Neural cell (in vitro differentiated cells): Measurements from ENCODE around the gene ANTXR1. TPM values are rescaled to one million over a fixed set of nuclear protein-coding genes. Genes with fewer than 3 reads are reported as not detected.

Experiments
- H2AFZ ChIP-seq: fragments of 200-600, 300-800 bp; sonication (generic), shearing (Covaris generic); 2 replicates; pipeline ENCODE4 v1.6.0; 2014; ENCODE audit warnings: low read depth, mild to moderate bottlenecking, antibody characterized with exemption, low read length, moderate library complexity
- H3F3A ChIP-seq: fragments of 200-600 bp; shearing (Covaris generic); 2 replicates; pipeline ENCODE4 v1.6.1; 2016; ENCODE audit warnings: mild to moderate bottlenecking, moderate library complexity, mixed read lengths, antibody characterized with exemption, low read length; ENCODE audit not compliant: insufficient read depth, poor library complexity, severe bottlenecking
- H3K27ac ChIP-seq: fragments of 200-600, 300-800 bp; sonication (generic), shearing (Covaris generic); 2 replicates; pipeline ENCODE4 v1.5.1; 2014; ENCODE audit warnings: mild to moderate bottlenecking, low read length, moderate library complexity
- H3K27me3 ChIP-seq: fragments of 300-800, 200-600 bp; sonication (generic), shearing (Covaris generic); 2 replicates; pipeline ENCODE4 v1.6.0; 2014; ENCODE audit warnings: mild to moderate bottlenecking, low read depth, low read length, moderate library complexity; ENCODE audit not compliant: insufficient read depth
- H3K36me3 ChIP-seq: fragments of 300-800, 200-600 bp; sonication (generic), shearing (Covaris generic); 2 replicates; pipeline ENCODE4 v1.5.1; 2014; ENCODE audit warnings: mild to moderate bottlenecking, antibody characterized with exemption, low read length, moderate library complexity; ENCODE audit not compliant: insufficient read depth
- H3K4me2 ChIP-seq: fragments of 300-800, 200-600 bp; sonication (generic), shearing (Covaris generic); 2 replicates; pipeline ENCODE4 v1.6.0; 2014; ENCODE audit warnings: mild to moderate bottlenecking, low read length
- H3K4me3 ChIP-seq: fragments of 300-800, 200-600 bp; sonication (generic), shearing (Covaris generic); 2 replicates; pipeline ENCODE4 v1.5.1; 2014; ENCODE audit warnings: mild to moderate bottlenecking, low read length, moderate library complexity
- H3K79me2 ChIP-seq: fragments of 200-600 bp; shearing (Covaris generic); replicated peaks from 2 replicates; pipeline ENCODE4 v1.6.0; 2014; ENCODE audit warnings: mild to moderate bottlenecking, low read length, moderate library complexity; ENCODE audit not compliant: insufficient read depth
- H3K9ac ChIP-seq: fragments of 300-800, 200-600 bp; sonication (generic), shearing (Covaris generic); 2 replicates; pipeline ENCODE4 v1.6.1; 2016; ENCODE audit warnings: mild to moderate bottlenecking, low read length, mixed read lengths
- H3K9me2 ChIP-seq: fragments of 200-600 bp; shearing (Covaris generic); 2 replicates; pipeline ENCODE4 v1.6.1; 2016; ENCODE audit warnings: mild to moderate bottlenecking, low read length, mixed read lengths; ENCODE audit not compliant: insufficient read depth
- H3K9me3 ChIP-seq: fragments of 200-600, 300-800 bp; sonication (generic), shearing (Covaris generic); 2 replicates; pipeline ENCODE4 v1.6.1; 2016; ENCODE audit warnings: mild to moderate bottlenecking, mixed run types, low read length, moderate library complexity, mixed read lengths
- H4K20me1 ChIP-seq: fragments of 200-600 bp; shearing (Covaris generic); 2 replicates; pipeline ENCODE4 v1.6.1; 2016; ENCODE audit warnings: mild to moderate bottlenecking, mixed run types; ENCODE audit not compliant: insufficient read depth
- EP300 ChIP-seq: fragments of 450-650 bp; conservative IDR thresholded peaks from 2 replicates; pipeline ENCODE4 v1.6.1; 2014; ENCODE audit warnings: antibody characterized with exemption, mild to moderate bottlenecking, moderate library complexity; ENCODE audit not compliant: poor library complexity, severe bottlenecking
- EZH2 ChIP-seq: fragments of 200-600, 300-800 bp; shearing (Covaris generic), sonication (generic); IDR thresholded peaks from 2 replicates; pipeline ENCODE4 v1.6.1; 2014; ENCODE audit warnings: antibody characterized with exemption, low read length, borderline replicate concordance, mild to moderate bottlenecking; ENCODE audit not compliant: insufficient read depth, poor library complexity, severe bottlenecking
- MXI1 ChIP-seq: fragments of 450-650 bp; conservative IDR thresholded peaks from 2 replicates; pipeline ENCODE4 v1.6.1; 2014; ENCODE audit warnings: antibody characterized with exemption, mild to moderate bottlenecking; ENCODE audit not compliant: poor library complexity, severe bottlenecking
- POLR2AphosphoS5 ChIP-seq: IDR thresholded peaks from 2 replicates; pipeline ENCODE4 v1.6.1; 2012
- RAD21 ChIP-seq: fragments of 450-650 bp; conservative IDR thresholded peaks from 2 replicates; pipeline ENCODE4 v1.6.1; 2014; ENCODE audit warnings: antibody characterized with exemption, mild to moderate bottlenecking, moderate library complexity
- SMC3 ChIP-seq: fragments of 450-650 bp; conservative IDR thresholded peaks from 2 replicates; pipeline ENCODE4 v1.6.1; 2014; ENCODE audit warnings: antibody characterized with exemption, mild to moderate bottlenecking, moderate library complexity; ENCODE audit not compliant: poor library complexity
- TAF1 ChIP-seq: IDR thresholded peaks from 2 replicates; pipeline ENCODE4 v1.6.1; 2012; ENCODE audit warnings: low read depth
- polyA plus RNA-seq: library from polyadenylated mRNA; depleted of rRNA; stranded (reverse); fragments of >200 nt; gene quantifications from 2 replicates; pipeline ENCODE4 v1.2.3, GENCODE V29; 2014
- TF ChIP-seq, protein P1 (sequence below): IDR thresholded peaks from 2 replicates; pipeline ENCODE4 v1.6.1; 2012; ENCODE audit warnings: borderline replicate concordance
- TF ChIP-seq, protein P2 (sequence below): fragments of 450-650 bp; IDR thresholded peaks from 2 replicates; pipeline ENCODE4 v1.5.1; 2014; ENCODE audit warnings: antibody characterized with exemption, mild to moderate bottlenecking, moderate library complexity; ENCODE audit not compliant: poor library complexity, severe bottlenecking

The ANTXR1 gene
- polyA plus RNA-seq, 1 donor from 2014 or later, result 4.9 TPM

DNA sequence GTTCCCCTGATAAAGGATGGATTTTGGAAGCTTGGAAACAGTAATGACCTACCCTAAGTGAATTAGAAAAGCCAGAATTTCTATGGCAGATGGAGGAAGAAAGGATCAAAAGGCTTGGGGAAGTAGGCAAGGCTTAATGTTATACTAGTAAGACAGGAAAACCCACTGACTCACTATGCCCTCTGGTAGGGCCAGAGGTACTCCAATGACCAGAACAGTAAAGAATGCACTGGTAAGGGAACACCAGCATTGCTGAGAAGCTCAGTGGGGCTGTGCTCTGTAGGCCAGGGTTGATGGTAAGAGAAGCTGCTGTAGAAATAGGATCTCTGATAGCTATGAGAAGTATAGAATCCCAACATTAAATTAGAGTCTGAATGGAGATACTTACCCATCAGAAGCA is 247.7 kb downstream of the ANTXR1 start:
- H3K79me2 ChIP-seq, result no peaks in the 10 kb centered on the region
- no peaks in the 10 kb centered on the region for H3K36me3 ChIP-seq
- no peaks in the 10 kb centered on the region for H3K9me3 ChIP-seq
- no peak overlapping the region for H3K27ac ChIP-seq
- H3K9ac ChIP-seq, result no peak overlapping the region
- no peaks in the 10 kb centered on the region for H4K20me1 ChIP-seq
- H3F3A ChIP-seq, result no peaks in the 10 kb centered on the region
- no peak for TF ChIP-seq RAD21
- H3K4me2 ChIP-seq, result no peak overlapping the region
- no peak overlapping the region for H3K4me3 ChIP-seq
- H3K27me3 ChIP-seq, result no peaks in the 10 kb centered on the region
- H3K9me2 ChIP-seq, result no peaks in the 10 kb centered on the region
- H2AFZ ChIP-seq, result no peak overlapping the region

DNA sequence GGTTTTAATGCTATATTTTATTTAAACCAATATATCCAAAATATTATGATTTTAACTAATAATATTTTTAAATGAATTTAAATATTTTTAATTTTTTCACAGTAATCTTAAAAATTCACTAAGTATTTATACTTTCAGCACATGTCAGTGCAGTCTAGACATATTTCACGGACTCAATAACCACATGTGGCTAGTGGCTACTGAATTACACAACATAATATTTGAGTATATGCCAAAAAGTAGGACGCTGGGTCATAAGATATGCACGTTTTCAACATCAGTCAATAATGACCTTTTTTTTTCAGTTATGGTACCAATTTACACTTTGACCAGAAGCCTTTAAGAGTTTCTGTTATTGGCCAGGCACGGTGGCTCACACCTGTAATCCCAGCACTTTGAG is 256.4 kb downstream of the ANTXR1 start:
- H3K27me3 ChIP-seq, result no peaks in the 10 kb centered on the region
- no peak overlapping the region for H3K9ac ChIP-seq
- H3K79me2 ChIP-seq, result no peaks in the 10 kb centered on the region
- no peaks in the 10 kb centered on the region for H3K9me2 ChIP-seq
- no peak overlapping the region for H3K4me3 ChIP-seq
- H2AFZ ChIP-seq, result no peak overlapping the region
- no peaks in the 10 kb centered on the region for H3K36me3 ChIP-seq
- no peak overlapping the region for H3K4me2 ChIP-seq
- H3K9me3 ChIP-seq, result no peaks in the 10 kb centered on the region
- no peak for TF ChIP-seq TAF1
- TF ChIP-seq EZH2, result no peak
- no peak for TF ChIP-seq POLR2AphosphoS5
- no peak for TF ChIP-seq SMC3
- no peak for TF ChIP-seq MXI1
- no peak for TF ChIP-seq RAD21
- TF ChIP-seq, protein P1, sequence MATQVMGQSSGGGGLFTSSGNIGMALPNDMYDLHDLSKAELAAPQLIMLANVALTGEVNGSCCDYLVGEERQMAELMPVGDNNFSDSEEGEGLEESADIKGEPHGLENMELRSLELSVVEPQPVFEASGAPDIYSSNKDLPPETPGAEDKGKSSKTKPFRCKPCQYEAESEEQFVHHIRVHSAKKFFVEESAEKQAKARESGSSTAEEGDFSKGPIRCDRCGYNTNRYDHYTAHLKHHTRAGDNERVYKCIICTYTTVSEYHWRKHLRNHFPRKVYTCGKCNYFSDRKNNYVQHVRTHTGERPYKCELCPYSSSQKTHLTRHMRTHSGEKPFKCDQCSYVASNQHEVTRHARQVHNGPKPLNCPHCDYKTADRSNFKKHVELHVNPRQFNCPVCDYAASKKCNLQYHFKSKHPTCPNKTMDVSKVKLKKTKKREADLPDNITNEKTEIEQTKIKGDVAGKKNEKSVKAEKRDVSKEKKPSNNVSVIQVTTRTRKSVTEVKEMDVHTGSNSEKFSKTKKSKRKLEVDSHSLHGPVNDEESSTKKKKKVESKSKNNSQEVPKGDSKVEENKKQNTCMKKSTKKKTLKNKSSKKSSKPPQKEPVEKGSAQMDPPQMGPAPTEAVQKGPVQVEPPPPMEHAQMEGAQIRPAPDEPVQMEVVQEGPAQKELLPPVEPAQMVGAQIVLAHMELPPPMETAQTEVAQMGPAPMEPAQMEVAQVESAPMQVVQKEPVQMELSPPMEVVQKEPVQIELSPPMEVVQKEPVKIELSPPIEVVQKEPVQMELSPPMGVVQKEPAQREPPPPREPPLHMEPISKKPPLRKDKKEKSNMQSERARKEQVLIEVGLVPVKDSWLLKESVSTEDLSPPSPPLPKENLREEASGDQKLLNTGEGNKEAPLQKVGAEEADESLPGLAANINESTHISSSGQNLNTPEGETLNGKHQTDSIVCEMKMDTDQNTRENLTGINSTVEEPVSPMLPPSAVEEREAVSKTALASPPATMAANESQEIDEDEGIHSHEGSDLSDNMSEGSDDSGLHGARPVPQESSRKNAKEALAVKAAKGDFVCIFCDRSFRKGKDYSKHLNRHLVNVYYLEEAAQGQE, result no peak
- TF ChIP-seq, protein P2, sequence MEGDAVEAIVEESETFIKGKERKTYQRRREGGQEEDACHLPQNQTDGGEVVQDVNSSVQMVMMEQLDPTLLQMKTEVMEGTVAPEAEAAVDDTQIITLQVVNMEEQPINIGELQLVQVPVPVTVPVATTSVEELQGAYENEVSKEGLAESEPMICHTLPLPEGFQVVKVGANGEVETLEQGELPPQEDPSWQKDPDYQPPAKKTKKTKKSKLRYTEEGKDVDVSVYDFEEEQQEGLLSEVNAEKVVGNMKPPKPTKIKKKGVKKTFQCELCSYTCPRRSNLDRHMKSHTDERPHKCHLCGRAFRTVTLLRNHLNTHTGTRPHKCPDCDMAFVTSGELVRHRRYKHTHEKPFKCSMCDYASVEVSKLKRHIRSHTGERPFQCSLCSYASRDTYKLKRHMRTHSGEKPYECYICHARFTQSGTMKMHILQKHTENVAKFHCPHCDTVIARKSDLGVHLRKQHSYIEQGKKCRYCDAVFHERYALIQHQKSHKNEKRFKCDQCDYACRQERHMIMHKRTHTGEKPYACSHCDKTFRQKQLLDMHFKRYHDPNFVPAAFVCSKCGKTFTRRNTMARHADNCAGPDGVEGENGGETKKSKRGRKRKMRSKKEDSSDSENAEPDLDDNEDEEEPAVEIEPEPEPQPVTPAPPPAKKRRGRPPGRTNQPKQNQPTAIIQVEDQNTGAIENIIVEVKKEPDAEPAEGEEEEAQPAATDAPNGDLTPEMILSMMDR, result no peak
- no peak for TF ChIP-seq EP300
- H4K20me1 ChIP-seq, result no peaks in the 10 kb centered on the region
- no peak overlapping the region for H3K27ac ChIP-seq
- no peaks in the 10 kb centered on the region for H3F3A ChIP-seq

DNA sequence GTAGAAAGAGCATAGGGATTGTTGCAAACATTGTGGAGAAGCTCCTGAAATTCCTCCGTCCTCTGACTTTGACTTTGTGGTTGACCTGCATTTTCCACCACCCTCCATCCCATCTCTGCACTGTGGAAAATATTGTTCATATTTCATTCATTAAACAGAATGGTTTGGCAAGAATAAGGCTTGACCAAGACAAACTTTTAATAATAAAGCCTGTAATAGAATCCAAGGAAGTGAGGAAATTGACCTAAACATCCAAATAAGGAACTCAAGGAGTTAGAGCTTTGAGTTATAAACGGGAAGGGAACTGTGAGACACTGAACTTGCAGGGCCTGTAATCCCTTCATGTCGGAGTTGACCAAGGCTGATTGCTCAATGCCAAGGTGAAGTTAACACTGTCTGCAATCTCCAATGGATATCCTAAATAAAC is 258.9 kb downstream of the ANTXR1 start:
- H3K9me3 ChIP-seq, result no peaks in the 10 kb centered on the region
- TF ChIP-seq POLR2AphosphoS5 (no peak), MXI1 (no peak), SMC3 (no peak), EZH2 (no peak), RAD21 (no peak), EP300 (no peak), TAF1 (no peak)
- TF ChIP-seq, protein P2, result no peak
- TF ChIP-seq, protein P1, result no peak
- H2AFZ ChIP-seq, result no peak overlapping the region
- no peaks in the 10 kb centered on the region for H4K20me1 ChIP-seq
- no peaks in the 10 kb centered on the region for H3F3A ChIP-seq
- no peaks in the 10 kb centered on the region for H3K36me3 ChIP-seq
- H3K9me2 ChIP-seq, result no peaks in the 10 kb centered on the region
- no peak overlapping the region for H3K9ac ChIP-seq
- H3K27ac ChIP-seq, result no peak overlapping the region
- H3K79me2 ChIP-seq, result no peaks in the 10 kb centered on the region
- no peak overlapping the region for H3K4me3 ChIP-seq
- H3K27me3 ChIP-seq, result no peaks in the 10 kb centered on the region
- H3K4me2 ChIP-seq, result no peak overlapping the region
